NB4 (cell line): Measurements from ENCODE around the gene DOCK8.

Experiments used
- TF ChIP-seq, protein P1 (sequence below): IDR thresholded peaks from 2 replicates; pipeline ENCODE4 v1.6.1; 2011; ENCODE audit warnings: low read depth, low read length
- TF ChIP-seq, protein P2 (sequence below): IDR thresholded peaks from one replicate; pipeline ENCODE4 v1.5.1; 2012; ENCODE audit warnings: low read depth, low read length

DNA sequence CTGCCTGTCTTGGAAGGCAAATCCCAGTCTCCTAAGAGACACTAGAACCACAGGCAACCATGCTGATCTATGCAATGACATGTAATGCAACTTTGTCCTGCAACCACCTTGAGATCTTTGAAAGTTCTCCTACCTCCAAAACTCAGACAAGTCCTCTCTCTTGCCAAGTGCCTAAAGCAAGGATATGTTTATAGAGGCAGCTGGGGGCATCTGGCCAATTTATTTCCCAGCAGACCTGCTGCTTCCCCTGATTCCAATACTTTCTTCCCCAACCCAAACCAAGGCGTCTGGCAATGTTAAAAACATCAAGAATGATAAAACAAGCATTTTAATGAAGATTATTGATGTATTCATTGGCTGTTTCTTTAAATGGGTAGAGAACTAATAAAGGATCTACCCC lies 138.4 kb downstream of the DOCK8 start:
- TF ChIP-seq, protein P1, sequence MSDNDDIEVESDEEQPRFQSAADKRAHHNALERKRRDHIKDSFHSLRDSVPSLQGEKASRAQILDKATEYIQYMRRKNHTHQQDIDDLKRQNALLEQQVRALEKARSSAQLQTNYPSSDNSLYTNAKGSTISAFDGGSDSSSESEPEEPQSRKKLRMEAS = no peak
- TF ChIP-seq, protein P2, sequence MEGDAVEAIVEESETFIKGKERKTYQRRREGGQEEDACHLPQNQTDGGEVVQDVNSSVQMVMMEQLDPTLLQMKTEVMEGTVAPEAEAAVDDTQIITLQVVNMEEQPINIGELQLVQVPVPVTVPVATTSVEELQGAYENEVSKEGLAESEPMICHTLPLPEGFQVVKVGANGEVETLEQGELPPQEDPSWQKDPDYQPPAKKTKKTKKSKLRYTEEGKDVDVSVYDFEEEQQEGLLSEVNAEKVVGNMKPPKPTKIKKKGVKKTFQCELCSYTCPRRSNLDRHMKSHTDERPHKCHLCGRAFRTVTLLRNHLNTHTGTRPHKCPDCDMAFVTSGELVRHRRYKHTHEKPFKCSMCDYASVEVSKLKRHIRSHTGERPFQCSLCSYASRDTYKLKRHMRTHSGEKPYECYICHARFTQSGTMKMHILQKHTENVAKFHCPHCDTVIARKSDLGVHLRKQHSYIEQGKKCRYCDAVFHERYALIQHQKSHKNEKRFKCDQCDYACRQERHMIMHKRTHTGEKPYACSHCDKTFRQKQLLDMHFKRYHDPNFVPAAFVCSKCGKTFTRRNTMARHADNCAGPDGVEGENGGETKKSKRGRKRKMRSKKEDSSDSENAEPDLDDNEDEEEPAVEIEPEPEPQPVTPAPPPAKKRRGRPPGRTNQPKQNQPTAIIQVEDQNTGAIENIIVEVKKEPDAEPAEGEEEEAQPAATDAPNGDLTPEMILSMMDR = no peak
